CD4-positive, alpha-beta memory T cell (primary cell): ENCODE measurements around the gene PIK3CD. TPM values are rescaled to one million over a fixed set of nuclear protein-coding genes. Genes with fewer than 3 reads are reported as not detected.

Experiments
- CTCF ChIA-PET: fragments of 350-600 bp; sonication (Branson Sonifier 250); formaldehyde crosslinking; loops from one replicate; lab custom pipeline; 2021; ENCODE audit warnings: inconsistent platforms; ENCODE audit not compliant: partially characterized antibody; lab: Charles Lee
- POLR2A ChIA-PET: fragments of 350-600 bp; sonication (Branson Sonifier 250); formaldehyde crosslinking; loops from one replicate; lab custom pipeline; 2021; ENCODE audit not compliant: partially characterized antibody; lab: Charles Lee
- DNase-seq, 5 donors: peaks; one replicate each; pipeline versions ENCODE4 v3.0.0 to v3.0.0-alpha.2; 2020 to 2022; ENCODE audit warnings: mixed read lengths in 1 of 5
- H3K27ac ChIP-seq: one replicate; pipeline ENCODE4 v1.7.0; 2013; ENCODE audit warnings: low read depth, low read length
- H3K27me3 ChIP-seq: 2 replicates; pipeline ENCODE4 v1.7.0; 2013; ENCODE audit warnings: mild to moderate bottlenecking, low read length, moderate library complexity; ENCODE audit not compliant: insufficient read depth
- H3K36me3 ChIP-seq: 2 replicates; pipeline ENCODE4 v1.7.0; 2013; ENCODE audit warnings: mild to moderate bottlenecking, low read length, moderate library complexity; ENCODE audit not compliant: insufficient read depth
- H3K4me1 ChIP-seq: 2 replicates; pipeline ENCODE4 v1.7.0; 2013; ENCODE audit warnings: mild to moderate bottlenecking, low read length, moderate library complexity; ENCODE audit not compliant: insufficient read depth
- H3K4me3 ChIP-seq, 2 donors: one replicate each; pipeline ENCODE4 v1.7.0; 2013; ENCODE audit warnings: low read length in 2 of 2, mild to moderate bottlenecking in 1 of 2
- H3K9me3 ChIP-seq, 2 donors: one replicate each; pipeline ENCODE4 v1.7.0; 2013; ENCODE audit warnings: low read length in 2 of 2, control low read depth in 1 of 2; ENCODE audit not compliant: control insufficient read depth in 1 of 2
- H3K27ac Mint-ChIP-seq, 7 donors: one replicate each; pipeline ENCODE4 v1.8.0; 2020 to 2021; ENCODE audit warnings: mixed read lengths in 7 of 7, mild to moderate bottlenecking in 6 of 7, inconsistent platforms in 3 of 7, moderate library complexity in 3 of 7
- H3K27me3 Mint-ChIP-seq, 2 donors: one replicate each; pipeline ENCODE4 v1.8.0; 2020 to 2021; ENCODE audit warnings: mixed read lengths in 2 of 2
- H3K36me3 Mint-ChIP-seq, 2 donors: one replicate each; pipeline ENCODE4 v1.8.0; 2020 to 2021; ENCODE audit warnings: mixed read lengths in 2 of 2, inconsistent platforms in 1 of 2, mild to moderate bottlenecking in 1 of 2
- H3K4me1 Mint-ChIP-seq, 4 donors: one replicate each; pipeline ENCODE4 v1.8.0; 2020 to 2021; ENCODE audit warnings: mixed read lengths in 4 of 4, mild to moderate bottlenecking in 1 of 4
- H3K4me3 Mint-ChIP-seq, 8 donors: one replicate each; pipeline ENCODE4 v1.8.0; 2020 to 2021; ENCODE audit warnings: mixed read lengths in 8 of 8, mild to moderate bottlenecking in 7 of 8, moderate library complexity in 6 of 8, inconsistent platforms in 3 of 8
- H3K9me3 Mint-ChIP-seq, 8 donors: one replicate each; pipeline ENCODE4 v1.8.0; 2020 to 2021; ENCODE audit warnings: mixed read lengths in 8 of 8, mild to moderate bottlenecking in 5 of 8, inconsistent platforms in 3 of 8, moderate library complexity in 1 of 8
- intact Hi-C: fragments of 100-400 bp; cut with micrococcal nuclease; formaldehyde crosslinking; loops from one replicate; pipeline ENCODE4 v1.15.1; 2023
- polyA plus RNA-seq, 2 donors: library from polyadenylated mRNA; unstranded; fragments of 300-500 nt; fragmentation: Illumina TruSeq; gene quantifications; one replicate each; pipeline ENCODE4 v1.2.3, GENCODE V29; 2021
- total RNA-seq, 2 experiments: library from RNA; stranded (reverse); gene quantifications; one replicate each; pipeline ENCODE4 v1.2.3, GENCODE V29; 2021

PIK3CD gene
- total and polyA plus RNA-seq, 4 experiments from 2014 or later: 57.1 to 236 (median 165) TPM

- POLR2A ChIA-PET: interaction anchor here (0.6 to 12.7 kb wide), 15 partner anchors 11 to 257 kb away, joined by 3 to 658 read pairs (median 15); partner anchors contain the start of gene CTNNBIP1
- H3K9me3 ChIP-seq: no peaks in the 10 kb centered on the region
- H3K4me3 ChIP-seq: peak overlapping the region; percentile 71 to 96
- peak overlapping the region; percentile 71 for H3K27ac ChIP-seq
- peak; percentile 22 to 45 (median 32) for DNase-seq
- peak overlapping the region; percentile 96 to 98 (median 98) for H3K27ac Mint-ChIP-seq
- no peaks in the 10 kb centered on the region for H3K27me3 ChIP-seq
- peaks cover 0 to 1% (median 0%) of the 10 kb centered on the region in 8 donors for H3K9me3 Mint-ChIP-seq
- H3K36me3 ChIP-seq: no peaks in the 10 kb centered on the region
- no peaks in the 10 kb centered on the region for H3K27me3 Mint-ChIP-seq
- H3K4me1 ChIP-seq: peaks cover 64% of the 10 kb centered on the region
- H3K4me1 Mint-ChIP-seq: peaks cover 36 to 74% (median 56%) of the 10 kb centered on the region in 4 donors
- intact Hi-C loops: loop anchor here (2.0 to 5.0 kb wide), 4 partner anchors 33 to 71 kb away; no protein-coding TSS in a partner anchor
- peaks cover 0 to 39% of the 10 kb centered on the region in 2 donors for H3K36me3 Mint-ChIP-seq
- CTCF ChIA-PET: interaction anchor here (0.7 to 7.8 kb wide), 13 partner anchors 10 to 75 kb away, joined by 3 to 142 read pairs (median 4); no protein-coding TSS in a partner anchor
- peak overlapping the region; percentile 97 to 100 (median 98) for H3K4me3 Mint-ChIP-seq
Measured at GRCh38 chr1:9653491-9654050, 2.0 kb downstream of the PIK3CD start.

GRCh38 chr1:9654051-9654833 lies 2.7 kb downstream of the PIK3CD start:
- H3K36me3 Mint-ChIP-seq: peaks cover 0 to 39% of the 10 kb centered on the region in 2 donors
- peak in 2 of 5 donors; percentile 23 to 31 for DNase-seq
- Histone ChIP-seq H3K27ac (peak overlapping the region; percentile 71), H3K4me3 (peak overlapping the region; percentile 71 to 96), H3K36me3 (no peaks in the 10 kb centered on the region), H3K4me1 (peaks cover 70% of the 10 kb centered on the region), H3K9me3 (no peaks in the 10 kb centered on the region), H3K27me3 (no peaks in the 10 kb centered on the region)
- peaks cover 40 to 81% (median 60%) of the 10 kb centered on the region in 4 donors for H3K4me1 Mint-ChIP-seq
- H3K4me3 Mint-ChIP-seq: peak overlapping the region; percentile 97 to 100 (median 98)
- H3K27me3 Mint-ChIP-seq: no peaks in the 10 kb centered on the region
- H3K9me3 Mint-ChIP-seq: peaks cover 0 to 1% (median 0%) of the 10 kb centered on the region in 8 donors
- H3K27ac Mint-ChIP-seq: peak overlapping the region; percentile 96 to 98 (median 98)
- POLR2A ChIA-PET: interaction anchor here (0.6 to 12.7 kb wide), 12 partner anchors 10 to 211 kb away, joined by 3 to 658 read pairs (median 21); no protein-coding TSS in a partner anchor
- CTCF ChIA-PET: interaction anchor here (0.8 to 7.8 kb wide), 14 partner anchors 10 to 130 kb away, joined by 3 to 142 read pairs (median 4); no protein-coding TSS in a partner anchor
- intact Hi-C loops: loop anchor here (2.0 to 5.0 kb wide), 2 partner anchors 48 to 71 kb away; no protein-coding TSS in a partner anchor

GRCh38 chr1:9654834-9655723 lies 3.5 kb downstream of the PIK3CD start:
- Histone ChIP-seq H3K27me3 (no peaks in the 10 kb centered on the region), H3K4me3 (peak overlapping the region; percentile 5 to 96), H3K9me3 (no peaks in the 10 kb centered on the region), H3K36me3 (no peaks in the 10 kb centered on the region), H3K27ac (peak overlapping the region; percentile 71), H3K4me1 (peaks cover 77% of the 10 kb centered on the region)
- DNase-seq: peak; percentile 47 to 84 (median 52)
- intact Hi-C loops: loop anchor here (2.0 to 5.0 kb wide), 2 partner anchors 47 to 70 kb away; no protein-coding TSS in a partner anchor
- no peaks in the 10 kb centered on the region for H3K27me3 Mint-ChIP-seq
- peaks cover 5 to 43% of the 10 kb centered on the region in 2 donors for H3K36me3 Mint-ChIP-seq
- peaks cover 0 to 1% (median 0%) of the 10 kb centered on the region in 8 donors for H3K9me3 Mint-ChIP-seq
- ChIA-PET POLR2A (interaction anchor here (0.7 to 12.7 kb wide), 11 partner anchors 8 to 73 kb away, joined by 3 to 658 read pairs (median 24); no protein-coding TSS in a partner anchor), CTCF (interaction anchor here (0.8 to 7.8 kb wide), 6 partner anchors 19 to 130 kb away, joined by 3 to 142 read pairs (median 14); no protein-coding TSS in a partner anchor)
- peak overlapping the region; percentile 96 to 98 (median 98) for H3K27ac Mint-ChIP-seq
- peaks cover 42 to 87% (median 64%) of the 10 kb centered on the region in 4 donors for H3K4me1 Mint-ChIP-seq
- peak overlapping the region; percentile 97 to 100 (median 98) for H3K4me3 Mint-ChIP-seq

- no peak for DNase-seq
- no peak overlapping the region for H3K4me3 ChIP-seq
- no peaks in the 10 kb centered on the region for H3K27me3 ChIP-seq
- H3K36me3 ChIP-seq: no peaks in the 10 kb centered on the region
- Mint-ChIP-seq H3K27ac (peak overlapping the region; percentile 88 to 98 (median 97)), H3K27me3 (no peaks in the 10 kb centered on the region), H3K4me1 (peaks cover 48 to 89% (median 66%) of the 10 kb centered on the region in 4 donors), H3K9me3 (peaks cover 0 to 1% (median 0%) of the 10 kb centered on the region in 8 donors), H3K4me3 (peak overlapping the region; percentile 59 to 100 (median 98)), H3K36me3 (peaks cover 7 to 51% of the 10 kb centered on the region in 2 donors)
- POLR2A ChIA-PET: interaction anchor here (0.7 to 12.7 kb wide), 8 partner anchors 9 to 59 kb away, joined by 3 to 658 read pairs (median 12); no protein-coding TSS in a partner anchor
- peaks cover 76% of the 10 kb centered on the region for H3K4me1 ChIP-seq
- H3K9me3 ChIP-seq: no peaks in the 10 kb centered on the region
- CTCF ChIA-PET: interaction anchor here (1.7 to 7.8 kb wide), 4 partner anchors 19 to 65 kb away, joined by 4 to 142 read pairs (median 29); no protein-coding TSS in a partner anchor
- peak overlapping the region; percentile 71 for H3K27ac ChIP-seq
- intact Hi-C loops: loop anchor here (2.0 kb wide), 1 partner anchor 69 kb away; no protein-coding TSS in a partner anchor
Measured at GRCh38 chr1:9655836-9656235, 4.3 kb downstream of the PIK3CD start.

- H3K36me3 Mint-ChIP-seq: peaks cover 12 to 49% of the 10 kb centered on the region in 2 donors
- intact Hi-C loops: no loop called here
- H3K4me3 Mint-ChIP-seq: peak overlapping the region in 7 of 8 donors; percentile 56 to 98 (median 71)
- H3K27ac Mint-ChIP-seq: peak overlapping the region; percentile 90 to 97 (median 93)
- no peaks in the 10 kb centered on the region for H3K9me3 Mint-ChIP-seq
- no peak overlapping the region for H3K4me3 ChIP-seq
- ChIA-PET CTCF (interaction anchor here (0.8 to 1.8 kb wide), 4 partner anchors 11 to 31 kb away, joined by 3 to 6 read pairs (median 4); no protein-coding TSS in a partner anchor), POLR2A (interaction anchor here (0.6 to 12.7 kb wide), 5 partner anchors 9 to 58 kb away, joined by 3 to 658 read pairs (median 4); no protein-coding TSS in a partner anchor)
- H3K27me3 ChIP-seq: no peaks in the 10 kb centered on the region
- no peaks in the 10 kb centered on the region for H3K9me3 ChIP-seq
- H3K27me3 Mint-ChIP-seq: no peaks in the 10 kb centered on the region
- H3K36me3 ChIP-seq: no peaks in the 10 kb centered on the region
- H3K4me1 ChIP-seq: peaks cover 78% of the 10 kb centered on the region
- DNase-seq: no peak
- peaks cover 50 to 86% (median 67%) of the 10 kb centered on the region in 4 donors for H3K4me1 Mint-ChIP-seq
- peak overlapping the region; percentile 32 for H3K27ac ChIP-seq
Measured at GRCh38 chr1:9657521-9658032, 6.0 kb downstream of the PIK3CD start.
